HG03432 (cell line): ENCODE data around the gene VSIG8.

Experiments
- ATAC-seq: cut with Tn5 transposase; IDR thresholded peaks from one replicate; pipeline ENCODE4 v1.9.1; 2021; ENCODE audit warnings: mild to moderate bottlenecking, moderate library complexity; ENCODE audit not compliant: unreplicated experiment

The VSIG8 gene

DNA sequence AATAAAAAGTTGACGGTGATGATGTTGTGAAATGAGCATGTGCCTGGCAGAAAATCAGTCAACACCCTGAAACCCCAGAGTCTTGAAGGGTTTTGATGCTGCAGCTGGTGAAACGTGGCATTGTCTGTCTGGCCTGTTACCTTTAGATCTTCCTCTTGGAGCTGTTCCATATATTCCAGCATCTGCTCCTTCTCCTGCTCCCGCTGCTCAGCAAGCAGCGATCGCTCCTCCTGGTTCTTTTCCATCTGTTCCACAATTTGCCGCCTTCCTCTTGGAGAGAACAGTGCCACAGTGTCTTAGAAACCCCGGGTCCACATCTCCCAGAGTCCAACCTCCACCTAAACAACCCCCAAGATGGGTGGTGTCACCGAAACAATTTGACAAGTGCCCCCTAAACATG lies 21.8 kb upstream of the VSIG8 start:
- no peak for ATAC-seq

DNA sequence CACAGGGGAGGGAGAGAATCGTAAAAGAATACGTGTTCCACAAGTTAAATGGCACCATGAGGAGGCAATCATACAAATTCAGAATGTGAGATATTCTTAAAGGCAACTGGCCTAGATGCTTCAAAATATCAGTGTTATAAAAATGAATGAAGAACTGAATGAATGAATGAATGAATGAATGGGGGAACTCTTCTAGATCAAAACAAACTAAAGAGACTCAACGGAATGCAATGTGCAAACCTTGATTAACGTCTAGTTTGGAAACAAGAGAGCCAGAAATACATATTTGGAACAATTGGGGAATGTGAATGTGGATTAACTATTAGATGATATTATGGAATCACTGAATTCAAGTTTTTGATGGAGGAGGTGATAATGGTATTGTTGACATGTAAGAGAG lies 20.7 kb upstream of the VSIG8 start:
- ATAC-seq = no peak

DNA sequence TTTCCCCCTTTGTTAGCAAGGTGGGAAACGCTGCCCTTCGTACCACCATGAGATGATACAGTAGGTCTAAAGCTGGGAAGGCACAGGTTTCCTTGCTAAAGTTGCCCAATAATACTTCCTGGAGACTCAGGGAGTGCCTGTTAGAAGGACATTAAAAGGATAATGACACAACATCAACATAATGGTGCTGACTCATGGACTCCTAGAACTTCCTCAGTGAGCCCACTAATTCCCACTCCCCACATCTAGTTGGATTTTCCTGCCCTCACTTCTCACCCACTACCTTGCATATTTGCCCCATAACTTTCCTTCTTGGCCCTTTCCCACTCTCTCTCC lies 20.0 kb upstream of the VSIG8 start:
- ATAC-seq = no peak

DNA sequence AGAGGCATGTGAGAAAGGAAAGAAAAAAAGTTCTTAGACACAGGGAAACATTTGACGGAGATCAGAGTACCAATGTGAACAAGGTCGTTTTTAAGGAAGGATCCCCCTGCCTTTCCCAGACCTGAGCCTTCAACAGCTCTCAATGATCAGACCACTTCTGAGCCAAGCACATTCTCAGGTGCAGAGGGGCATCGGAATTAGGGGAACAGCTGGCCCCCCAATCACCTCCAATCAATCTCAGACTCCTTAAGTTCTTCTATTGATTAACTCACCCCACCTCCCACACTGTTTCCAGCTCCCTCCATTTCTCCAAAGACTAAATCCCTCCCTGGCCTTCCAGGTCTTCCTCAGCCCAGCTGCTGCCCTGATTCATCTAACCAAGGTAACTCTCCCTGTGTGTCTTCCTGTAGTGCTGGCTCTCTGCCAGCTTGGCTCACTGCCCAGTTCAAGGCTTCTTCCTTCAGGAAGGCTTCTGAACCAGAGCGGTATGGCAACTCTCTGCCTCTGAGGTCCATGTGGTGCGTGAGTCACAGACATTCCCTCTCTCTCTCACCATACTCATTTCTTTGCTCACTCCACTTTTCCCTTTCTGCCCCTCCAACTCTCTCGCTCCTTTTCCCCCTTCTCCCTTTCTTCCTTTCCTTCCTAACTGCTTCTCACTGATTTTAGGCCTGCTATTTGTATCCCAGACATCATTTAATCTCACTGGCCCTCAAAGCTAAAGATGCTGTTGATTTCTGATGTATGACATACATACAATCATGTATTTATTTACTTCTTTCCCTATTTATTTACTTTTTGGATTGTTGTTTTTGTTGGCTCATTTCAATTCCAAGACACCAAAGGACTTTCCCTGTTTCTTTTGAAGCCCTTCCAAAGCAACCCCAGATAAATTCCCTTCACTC lies 19.4 kb upstream of the VSIG8 start:
- ATAC-seq = no peak

DNA sequence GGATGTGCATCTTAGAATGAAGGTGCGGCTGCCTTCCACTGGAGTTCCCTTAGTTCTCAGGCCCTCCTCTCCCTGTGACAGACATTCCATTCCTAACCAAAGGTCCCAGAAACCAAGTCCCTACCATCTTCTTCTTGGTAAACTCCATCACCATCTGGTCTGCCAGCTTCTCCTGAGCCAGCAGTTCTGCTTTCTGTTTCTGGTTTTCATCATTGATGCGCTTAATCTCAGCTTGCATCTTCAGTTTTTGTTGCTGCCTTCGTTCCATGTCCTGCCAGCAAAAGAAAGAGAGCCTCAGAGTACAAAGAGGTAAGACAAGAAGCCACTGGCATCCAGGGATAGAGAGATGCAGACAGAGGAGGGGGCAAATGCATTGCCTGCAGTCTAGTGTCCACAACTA lies 18.0 kb upstream of the VSIG8 start:
- no peak for ATAC-seq

DNA sequence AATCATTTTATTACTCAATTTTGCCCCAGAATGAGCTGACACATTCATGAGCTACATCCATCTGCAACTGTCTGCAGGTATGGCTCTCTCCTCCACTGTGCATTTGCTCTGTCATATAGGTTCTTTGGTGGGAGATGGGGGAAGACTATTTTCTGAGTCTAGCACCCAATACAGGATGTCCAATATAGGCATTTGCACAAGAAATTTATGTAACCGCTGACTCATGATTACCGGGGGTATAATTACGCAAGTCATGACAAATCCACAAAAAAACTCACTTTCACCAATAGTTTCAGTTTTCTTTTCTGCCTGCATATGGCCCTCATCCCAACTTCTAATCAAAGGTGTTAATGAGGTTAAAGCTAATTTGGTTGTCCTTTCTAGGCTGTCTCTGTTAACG lies 17.5 kb upstream of the VSIG8 start:
- ATAC-seq = no peak

DNA sequence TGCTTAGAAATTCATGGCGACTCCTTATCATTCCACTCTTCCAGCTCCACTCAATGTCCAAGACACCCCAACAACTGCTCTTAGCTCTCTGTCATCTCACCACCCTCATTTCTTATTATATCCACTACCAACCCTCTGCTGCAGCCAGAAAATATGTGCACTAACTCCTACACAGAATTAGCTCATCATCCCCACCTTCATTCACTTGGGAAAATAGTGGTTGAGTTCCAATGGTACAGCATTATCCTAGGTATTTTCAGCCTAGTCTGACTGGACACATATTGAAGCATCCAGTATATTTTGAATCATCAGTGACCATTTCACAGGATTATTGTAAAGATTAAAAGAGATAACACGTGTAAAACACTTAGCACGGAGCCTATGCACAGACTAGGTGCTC lies 16.7 kb upstream of the VSIG8 start:
- no peak for ATAC-seq

DNA sequence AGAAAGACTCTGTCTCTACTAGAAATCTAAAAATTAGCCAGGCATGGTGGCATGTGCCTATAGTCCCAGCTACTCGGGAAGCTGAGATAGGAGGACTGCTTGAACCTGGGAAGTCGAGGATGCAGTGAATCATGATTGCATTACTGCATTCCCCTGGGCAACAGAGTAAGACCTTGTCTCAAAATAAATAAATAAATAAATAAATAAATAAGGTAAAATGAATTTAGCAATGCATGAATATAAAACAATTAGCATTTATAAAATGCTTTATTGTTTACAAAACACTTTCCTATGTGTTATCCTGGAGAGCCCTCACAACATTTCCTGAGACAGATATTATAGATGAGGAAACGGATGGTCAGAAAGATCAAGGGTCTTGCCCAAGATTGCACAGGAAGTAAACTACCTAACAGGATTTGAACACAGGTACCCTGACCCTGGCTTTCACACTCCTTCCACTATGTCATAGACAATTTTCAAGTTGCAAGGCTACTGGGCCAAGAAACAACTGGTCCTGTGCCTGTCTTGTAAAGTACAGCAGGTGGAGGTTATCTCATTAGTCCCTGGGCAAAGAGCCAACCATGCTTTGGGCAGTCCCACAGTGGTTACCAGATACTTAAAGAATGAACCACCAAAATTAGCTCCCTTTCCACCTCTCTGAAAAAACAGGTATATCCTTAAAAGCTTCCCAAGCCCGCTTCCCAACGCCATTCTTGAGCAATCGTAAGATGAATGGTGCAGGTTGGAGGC lies 15.4 kb upstream of the VSIG8 start:
- ATAC-seq = no peak

DNA sequence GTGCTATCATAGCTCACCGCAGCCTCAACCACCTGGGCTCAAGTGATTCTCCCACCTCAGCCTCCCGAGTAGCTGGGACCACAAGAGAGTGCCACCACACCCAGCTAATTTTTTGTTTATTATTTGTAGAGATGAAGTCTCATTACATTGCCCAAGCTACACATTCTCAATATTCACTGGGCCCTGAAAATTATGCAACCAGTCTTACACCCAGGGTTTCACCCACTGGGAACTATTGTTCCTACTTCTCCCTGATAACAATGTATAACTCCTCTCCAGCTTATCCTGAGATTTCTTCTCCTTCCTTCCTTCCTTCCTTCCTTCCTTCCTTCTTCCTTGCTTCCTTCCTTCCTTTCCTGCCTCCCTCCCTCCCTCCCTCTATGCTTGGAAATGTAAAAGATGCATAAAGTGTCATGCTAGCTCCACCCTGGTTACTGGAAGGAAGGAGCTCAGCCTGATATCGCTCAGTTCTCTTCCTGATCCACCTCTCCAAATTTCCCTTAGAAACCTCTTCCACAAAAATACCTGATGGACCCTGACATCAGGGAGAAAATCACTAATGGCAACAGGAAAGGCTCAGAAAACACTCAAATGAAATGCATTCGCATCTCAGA lies 11.2 kb upstream of the VSIG8 start:
- no peak for ATAC-seq

DNA sequence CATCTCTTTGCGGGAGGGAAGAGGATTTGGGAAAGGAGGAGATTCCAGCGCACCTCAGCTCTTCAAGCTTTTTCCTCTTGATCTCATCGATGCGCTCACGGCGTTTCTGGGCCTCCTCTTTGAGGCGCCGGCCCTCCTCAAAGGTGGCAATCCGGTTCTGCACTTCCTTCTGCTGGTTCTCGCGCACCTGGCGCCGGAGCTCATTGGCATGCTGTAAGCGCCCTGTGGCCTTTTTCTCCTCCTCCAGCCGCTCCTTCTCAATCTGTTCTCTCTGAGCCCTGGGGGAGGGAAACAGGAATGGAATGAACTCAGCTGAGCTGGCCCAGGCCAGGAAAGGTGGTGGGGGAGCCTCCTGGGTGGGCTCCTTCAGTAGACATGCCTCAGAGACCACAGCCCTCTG lies 10.4 kb upstream of the VSIG8 start:
- ATAC-seq = no peak

DNA sequence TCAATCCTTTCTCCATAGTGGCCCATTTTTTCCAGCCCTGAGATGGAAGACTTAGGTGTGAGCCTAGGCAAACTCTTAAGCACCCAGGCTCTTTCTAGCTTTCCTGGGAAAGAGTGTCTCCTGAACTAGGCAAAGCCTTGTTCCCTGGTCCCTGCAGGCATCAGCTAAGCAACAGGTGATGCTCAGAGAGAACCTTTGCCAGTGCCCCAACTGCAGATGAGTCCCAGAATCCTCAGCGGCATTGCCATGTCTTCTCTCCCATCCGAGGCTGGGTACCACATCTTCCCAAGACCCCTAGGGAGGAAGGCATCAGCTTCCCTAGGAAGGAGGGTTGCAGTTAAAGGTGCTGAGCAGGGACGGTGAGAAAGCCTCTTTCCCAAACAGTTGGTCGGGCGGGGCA lies 8.2 kb upstream of the VSIG8 start:
- ATAC-seq = no peak

DNA sequence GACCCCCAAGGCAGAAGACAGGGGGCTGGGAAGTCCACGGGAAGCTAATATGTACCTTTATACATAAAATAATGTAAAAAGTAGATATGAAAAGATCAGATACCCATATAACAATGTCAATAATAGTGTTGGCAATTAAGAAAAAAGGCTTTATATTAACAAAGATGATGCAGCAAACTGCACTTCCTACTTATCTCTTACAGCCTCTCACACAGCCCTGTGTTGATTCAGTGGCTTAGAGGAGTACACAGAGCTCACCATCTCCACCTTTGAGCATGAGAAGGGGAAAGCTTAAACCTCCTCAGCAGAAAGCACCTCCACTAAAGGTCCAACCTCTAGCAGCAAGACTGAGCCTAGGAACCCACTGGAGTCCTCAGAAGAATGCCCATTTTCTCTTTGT lies 7.2 kb upstream of the VSIG8 start:
- ATAC-seq = no peak

DNA sequence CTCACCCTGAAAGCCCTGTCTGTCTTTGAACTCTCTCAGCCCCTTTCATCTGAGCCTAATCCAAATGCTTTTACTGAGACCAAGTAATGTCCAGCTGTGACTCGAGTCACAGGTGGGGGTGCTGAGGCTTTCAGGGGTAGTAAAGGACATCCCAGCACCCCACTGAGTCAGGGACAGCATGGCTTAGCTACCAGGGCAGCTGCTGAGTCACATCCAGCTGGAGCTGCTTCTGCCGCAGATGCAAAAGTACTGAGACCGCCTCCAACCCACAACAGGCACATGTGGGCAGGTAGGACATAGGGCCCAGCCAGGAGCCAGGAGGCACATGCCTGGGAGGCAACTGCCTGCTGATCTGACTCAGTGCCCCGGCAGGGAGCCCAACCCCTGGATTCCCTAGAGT lies 6.7 kb upstream of the VSIG8 start:
- peak; percentile 82 for ATAC-seq

DNA sequence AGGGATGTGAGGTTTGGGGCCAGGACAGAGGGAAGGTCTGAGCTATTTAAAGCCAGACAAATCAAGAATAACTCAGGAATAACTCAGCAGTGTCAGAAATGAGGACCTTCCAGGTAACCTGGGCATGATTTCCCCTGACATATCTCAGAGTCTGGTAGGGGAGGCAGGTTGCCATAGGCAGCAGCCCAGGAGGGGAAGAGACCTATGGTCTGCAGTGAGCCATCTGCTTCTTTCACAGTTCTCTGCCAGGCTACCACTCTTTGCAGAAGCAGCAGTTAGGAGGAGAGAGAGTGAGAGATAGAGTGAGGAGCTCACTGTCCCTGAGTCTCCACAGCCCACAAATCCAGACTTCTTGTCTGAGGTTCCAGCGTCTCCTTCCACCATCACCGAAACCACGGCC lies 6.3 kb upstream of the VSIG8 start:
- peak; percentile 23 for ATAC-seq

DNA sequence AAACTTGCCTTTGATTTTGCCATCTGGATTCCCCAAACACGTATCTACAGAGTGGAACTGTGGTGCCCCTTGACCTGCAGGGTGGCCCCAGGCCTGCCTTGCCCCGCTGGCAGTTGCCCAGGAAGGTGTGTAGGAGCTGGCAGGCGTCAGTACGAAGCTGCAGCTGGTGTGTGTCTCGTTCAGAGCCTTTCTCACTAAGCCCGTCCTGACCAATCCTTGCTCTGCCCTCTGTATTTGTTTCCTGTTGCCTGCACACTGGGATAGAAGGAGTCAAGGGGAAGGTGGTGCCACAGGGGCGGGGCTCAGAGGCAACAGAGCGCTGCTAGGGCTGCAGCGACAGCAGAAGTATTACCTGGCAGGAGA lies 5.2 kb upstream of the VSIG8 start:
- no peak for ATAC-seq

DNA sequence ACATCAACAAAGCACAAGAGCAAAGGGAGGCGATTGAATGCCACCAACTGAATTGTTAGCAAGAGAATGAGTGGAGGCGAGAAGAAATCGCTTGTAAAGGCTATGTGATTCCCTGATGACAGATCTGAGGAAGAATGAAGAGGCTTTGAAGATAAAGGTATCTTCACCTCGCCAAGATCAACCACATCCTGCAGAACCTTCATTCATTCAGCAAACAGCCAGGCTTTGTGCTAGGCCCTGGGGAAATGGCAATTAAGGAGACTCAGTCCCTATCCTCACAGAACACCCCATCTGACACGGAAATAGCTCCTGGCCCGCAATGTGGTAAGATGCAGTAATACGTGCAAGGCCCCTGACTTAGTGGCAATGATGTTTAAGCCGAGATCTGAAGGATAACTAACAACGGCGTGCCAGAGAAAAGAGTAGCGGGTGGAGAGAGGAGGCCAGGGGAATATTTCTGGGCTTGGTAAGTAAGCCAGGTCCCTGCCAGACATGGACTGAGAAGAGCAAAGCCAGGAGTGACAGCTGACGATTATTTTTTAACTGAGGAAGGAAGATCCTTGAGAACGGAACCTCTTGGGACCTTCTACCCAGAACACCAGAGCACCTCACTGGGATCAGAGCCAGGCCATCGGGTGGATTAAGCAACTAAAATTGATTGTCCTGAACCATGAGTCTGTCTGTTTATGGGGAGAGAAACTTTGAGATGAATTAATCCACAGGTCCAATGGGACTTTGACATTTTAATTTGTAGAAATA lies 4.6 kb upstream of the VSIG8 start:
- no peak for ATAC-seq

DNA sequence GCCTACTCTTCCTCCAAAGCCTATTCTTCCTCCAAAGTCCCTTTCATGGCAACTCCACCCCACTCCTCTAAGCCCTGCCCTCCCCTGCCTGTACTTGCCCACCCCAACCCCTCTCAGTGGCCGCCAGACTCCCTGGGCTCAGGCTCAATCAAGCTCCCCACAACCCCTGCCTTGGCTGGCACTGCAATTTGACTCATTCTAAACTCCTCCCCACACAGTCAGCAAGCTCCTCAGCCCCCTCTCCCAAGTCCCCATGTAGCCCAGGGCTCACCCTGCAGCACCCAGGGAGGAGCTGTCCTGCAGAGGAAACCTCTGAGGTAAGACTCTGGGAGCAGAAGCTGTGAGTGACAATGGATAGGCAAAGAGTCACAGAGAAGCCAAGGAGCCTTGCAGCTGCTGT lies 3.6 kb upstream of the VSIG8 start:
- no peak for ATAC-seq

DNA sequence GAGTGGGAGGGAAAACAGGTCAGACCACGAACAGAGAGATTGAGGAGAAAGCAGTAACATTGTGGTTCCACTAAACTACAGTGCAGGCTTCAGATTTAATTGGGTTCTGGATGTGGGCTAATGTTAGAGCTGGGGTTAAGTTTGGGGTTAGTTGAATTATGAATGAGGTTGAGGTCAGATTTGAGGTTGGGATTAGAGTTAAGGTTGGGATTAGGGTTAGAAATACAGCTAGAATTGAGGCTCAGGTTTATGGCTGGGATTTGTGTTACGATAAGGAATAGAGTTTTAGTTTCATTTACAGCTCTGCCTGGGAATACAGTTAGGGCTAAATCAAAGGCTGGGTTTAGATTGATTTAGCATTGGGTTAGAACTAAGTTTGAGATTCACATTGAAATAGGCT lies 1.8 kb upstream of the VSIG8 start:
- ATAC-seq = no peak

DNA sequence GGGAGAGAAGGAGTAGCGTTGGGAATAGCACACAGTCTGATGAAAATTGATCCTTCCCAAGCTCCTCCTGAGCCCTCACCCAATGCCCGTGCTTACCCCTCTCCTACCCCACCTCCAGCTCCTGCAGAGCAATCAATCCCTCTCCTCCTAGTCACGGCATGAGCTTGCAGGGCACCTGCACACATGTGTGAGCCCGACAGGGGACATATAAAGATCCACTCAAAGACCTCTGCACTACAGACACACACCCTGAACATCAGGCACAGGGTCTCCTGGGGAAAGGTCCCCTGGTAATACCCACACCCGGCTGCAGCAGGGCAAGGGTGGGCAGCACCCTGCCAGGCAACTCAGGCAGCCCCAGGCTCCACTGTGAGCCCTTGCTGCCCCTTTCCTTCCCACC lies 426 bp downstream of the VSIG8 start:
- ATAC-seq = no peak

DNA sequence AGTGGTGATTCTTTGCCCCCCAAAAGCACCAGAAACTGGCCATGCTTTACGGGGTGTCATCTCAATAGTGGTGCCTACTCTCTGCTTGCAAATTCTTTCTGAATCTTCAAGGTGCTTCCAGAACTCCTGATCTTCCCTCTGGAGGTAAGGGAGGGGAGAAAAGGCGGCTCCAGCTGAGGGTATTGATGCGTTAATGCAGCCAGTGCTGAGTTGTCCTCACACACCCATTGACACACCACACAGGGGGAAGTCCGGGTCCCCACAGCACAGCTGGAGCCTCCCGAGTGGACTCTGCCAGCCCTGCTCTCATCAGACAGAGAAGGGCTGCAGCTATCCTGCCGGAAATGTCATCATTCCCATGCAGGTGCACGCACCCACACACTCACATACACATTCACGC lies 1.2 kb downstream of the VSIG8 start:
- no peak for ATAC-seq

DNA sequence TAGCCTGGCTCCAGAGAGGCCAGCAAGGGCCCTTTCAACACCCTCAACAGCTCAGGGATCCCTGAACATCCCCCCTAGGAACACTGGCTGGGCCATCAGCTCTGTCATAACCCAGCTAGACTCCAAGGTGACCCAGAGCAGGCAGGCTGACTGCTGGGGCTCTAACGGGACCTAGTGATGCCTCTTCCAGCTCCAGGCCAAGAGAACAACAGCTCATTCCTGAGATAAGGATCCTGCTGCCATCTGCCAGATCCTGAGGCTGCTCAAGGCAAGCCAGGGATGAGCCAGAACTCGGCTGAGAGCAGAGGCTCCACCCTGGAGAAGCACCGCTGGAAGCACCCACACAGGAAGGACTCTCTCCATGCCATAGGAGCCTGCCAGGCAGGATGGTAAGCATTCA lies 2.0 kb downstream of the VSIG8 start:
- no peak for ATAC-seq
